ENCODE results near the gene OSBPL1A.

DNA sequence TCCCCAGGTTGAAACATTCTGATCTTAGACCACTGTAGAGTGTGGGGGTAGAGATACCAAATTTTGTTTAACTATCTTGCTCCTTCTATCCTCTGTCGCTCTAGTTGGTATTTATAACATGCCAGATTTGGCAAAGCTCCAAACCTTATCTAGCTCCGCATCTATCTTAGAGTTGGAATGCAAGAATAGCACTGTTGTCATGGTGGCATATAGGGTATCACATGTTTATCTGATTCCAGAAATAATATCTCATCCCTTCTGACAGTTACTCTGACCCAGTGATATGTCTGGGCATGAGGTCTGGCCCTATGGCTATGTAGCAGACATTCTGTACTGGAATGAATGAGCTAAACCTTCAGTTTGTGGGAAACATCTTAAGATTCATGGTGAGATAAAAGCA is 207.0 kb downstream of the OSBPL1A start:
- TF ChIP-seq, protein P1, sequence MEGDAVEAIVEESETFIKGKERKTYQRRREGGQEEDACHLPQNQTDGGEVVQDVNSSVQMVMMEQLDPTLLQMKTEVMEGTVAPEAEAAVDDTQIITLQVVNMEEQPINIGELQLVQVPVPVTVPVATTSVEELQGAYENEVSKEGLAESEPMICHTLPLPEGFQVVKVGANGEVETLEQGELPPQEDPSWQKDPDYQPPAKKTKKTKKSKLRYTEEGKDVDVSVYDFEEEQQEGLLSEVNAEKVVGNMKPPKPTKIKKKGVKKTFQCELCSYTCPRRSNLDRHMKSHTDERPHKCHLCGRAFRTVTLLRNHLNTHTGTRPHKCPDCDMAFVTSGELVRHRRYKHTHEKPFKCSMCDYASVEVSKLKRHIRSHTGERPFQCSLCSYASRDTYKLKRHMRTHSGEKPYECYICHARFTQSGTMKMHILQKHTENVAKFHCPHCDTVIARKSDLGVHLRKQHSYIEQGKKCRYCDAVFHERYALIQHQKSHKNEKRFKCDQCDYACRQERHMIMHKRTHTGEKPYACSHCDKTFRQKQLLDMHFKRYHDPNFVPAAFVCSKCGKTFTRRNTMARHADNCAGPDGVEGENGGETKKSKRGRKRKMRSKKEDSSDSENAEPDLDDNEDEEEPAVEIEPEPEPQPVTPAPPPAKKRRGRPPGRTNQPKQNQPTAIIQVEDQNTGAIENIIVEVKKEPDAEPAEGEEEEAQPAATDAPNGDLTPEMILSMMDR (IDR thresholded peaks at IDR 0.05; ENCODE audit: poor library complexity) = no peak
- TF ChIP-seq EZH2phosphoT487 (IDR thresholded peaks at IDR 0.05; ENCODE audit: low read depth, severe bottlenecking, unreplicated experiment) (no peak), EZH2 (IDR thresholded peaks at IDR 0.05; ENCODE audit: borderline replicate concordance) (no peak)
